Ishikawa (cell line): ENCODE data around the gene RIBC2.

Experiments
- CEBPB ChIP-seq: IDR thresholded peaks from 2 replicates; pipeline ENCODE4 v1.6.1; 2012
- CREB1 ChIP-seq: IDR thresholded peaks from 2 replicates; pipeline ENCODE4 v1.6.1; 2012; ENCODE audit warnings: low read depth
- EGR1 ChIP-seq: IDR thresholded peaks from 2 replicates; pipeline ENCODE4 v1.6.1; 2012
- EP300 ChIP-seq: IDR thresholded peaks from 2 replicates; pipeline ENCODE4 v1.6.1; 2012; ENCODE audit warnings: borderline replicate concordance
- FOXM1 ChIP-seq: IDR thresholded peaks from 2 replicates; pipeline ENCODE4 v1.6.1; 2012; ENCODE audit warnings: low read depth, borderline replicate concordance
- NFIC ChIP-seq: IDR thresholded peaks from 2 replicates; pipeline ENCODE4 v1.6.1; 2012
- RAD21 ChIP-seq: IDR thresholded peaks from 2 replicates; pipeline ENCODE4 v1.6.1; 2012; ENCODE audit warnings: low read depth
- TAF1 ChIP-seq: IDR thresholded peaks from 2 replicates; pipeline ENCODE4 v1.6.1; 2012; ENCODE audit warnings: low read depth, mild to moderate bottlenecking
- TCF12 ChIP-seq: IDR thresholded peaks from 2 replicates; pipeline ENCODE4 v1.6.1; 2012; ENCODE audit warnings: low read depth
- TEAD4 ChIP-seq: IDR thresholded peaks from 2 replicates; pipeline ENCODE4 v1.6.1; 2012
- YY1 ChIP-seq: IDR thresholded peaks from 2 replicates; pipeline ENCODE4 v1.6.1; 2012; ENCODE audit warnings: low read depth
- TF ChIP-seq, protein P1 (sequence below): IDR thresholded peaks from 2 replicates; pipeline ENCODE4 v1.6.1; 2012
- TF ChIP-seq, protein P2 (sequence below): IDR thresholded peaks from 2 replicates; pipeline ENCODE4 v1.6.1; 2012
- TF ChIP-seq, protein P3 (sequence below): IDR thresholded peaks from 2 replicates; pipeline ENCODE4 v1.6.1; 2012; ENCODE audit warnings: low read depth, mild to moderate bottlenecking

RIBC2 gene, protein sequence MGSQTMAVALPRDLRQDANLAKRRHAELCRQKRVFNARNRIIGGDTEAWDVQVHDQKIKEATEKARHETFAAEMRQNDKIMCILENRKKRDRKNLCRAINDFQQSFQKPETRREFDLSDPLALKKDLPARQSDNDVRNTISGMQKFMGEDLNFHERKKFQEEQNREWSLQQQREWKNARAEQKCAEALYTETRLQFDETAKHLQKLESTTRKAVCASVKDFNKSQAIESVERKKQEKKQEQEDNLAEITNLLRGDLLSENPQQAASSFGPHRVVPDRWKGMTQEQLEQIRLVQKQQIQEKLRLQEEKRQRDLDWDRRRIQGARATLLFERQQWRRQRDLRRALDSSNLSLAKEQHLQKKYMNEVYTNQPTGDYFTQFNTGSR

DNA sequence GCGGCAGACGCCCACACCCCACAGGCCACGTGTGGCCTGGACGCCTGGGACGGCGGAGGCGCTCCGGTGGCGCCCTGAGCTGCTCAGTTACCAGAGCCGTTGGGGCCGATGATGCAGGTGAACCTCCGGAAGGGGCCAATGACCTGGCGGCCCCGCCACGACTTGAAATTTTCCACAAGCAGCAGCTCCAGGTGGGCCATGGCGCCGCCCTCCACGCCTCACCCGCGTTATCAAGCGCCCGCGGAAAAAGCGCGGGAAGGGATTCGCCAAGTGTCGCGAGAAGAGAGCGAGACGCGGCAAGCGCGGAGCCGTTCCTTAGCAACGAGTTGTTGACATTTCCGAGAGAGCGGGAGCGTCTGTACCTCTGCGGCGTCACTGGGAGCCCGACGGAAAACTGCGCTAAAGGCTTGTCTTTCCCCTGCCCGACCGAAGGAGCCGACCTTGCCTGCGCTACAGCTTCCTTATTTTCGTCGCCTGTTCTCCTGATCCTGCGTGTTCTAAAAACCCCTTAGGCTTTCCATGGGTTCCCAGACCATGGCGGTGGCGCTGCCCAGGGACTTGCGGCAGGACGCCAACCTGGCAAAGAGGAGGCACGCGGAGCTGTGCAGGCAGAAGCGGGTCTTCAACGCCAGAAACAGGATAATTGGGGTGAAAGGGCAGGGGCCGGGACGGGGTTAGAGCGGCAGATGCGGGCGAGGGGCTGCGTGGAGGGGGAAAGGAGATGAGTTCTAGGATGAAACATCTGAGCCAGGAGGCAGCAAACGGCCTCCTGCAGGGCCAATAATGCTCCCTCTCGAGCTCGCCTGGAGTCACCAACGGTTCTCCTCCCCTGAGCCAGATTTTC, at the start of gene RIBC2, which contains the start of gene SMC1B:
Gene RIBC2, plus strand, starts transcription at position 326 of the 844 bp plus-strand sequence. Its CDS starts 194 bp downstream, at position 520.
Gene SMC1B, minus strand, starts transcription at position 232 of the 844 bp plus-strand sequence. Its CDS starts 32 bp downstream, at position 200.
- peak; percentile 79 for TF ChIP-seq TCF12
- no peak for TF ChIP-seq CEBPB
- peak; percentile 28; the same call in 1 of the 2 replicates for TF ChIP-seq EGR1
- TF ChIP-seq EP300, result peak; percentile 55; the same call in 1 of the 2 replicates
- 0 out of 2 replicates have a peak, but pooled peaks have one; percentile 36 for TF ChIP-seq NFIC
- 0 out of 2 replicates have a peak, but pooled peaks have one; percentile 42 for TF ChIP-seq YY1
- TF ChIP-seq, protein P1, sequence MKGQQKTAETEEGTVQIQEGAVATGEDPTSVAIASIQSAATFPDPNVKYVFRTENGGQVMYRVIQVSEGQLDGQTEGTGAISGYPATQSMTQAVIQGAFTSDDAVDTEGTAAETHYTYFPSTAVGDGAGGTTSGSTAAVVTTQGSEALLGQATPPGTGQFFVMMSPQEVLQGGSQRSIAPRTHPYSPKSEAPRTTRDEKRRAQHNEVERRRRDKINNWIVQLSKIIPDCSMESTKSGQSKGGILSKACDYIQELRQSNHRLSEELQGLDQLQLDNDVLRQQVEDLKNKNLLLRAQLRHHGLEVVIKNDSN, result 0 out of 2 replicates have a peak, but pooled peaks have one; percentile 1
- TF ChIP-seq RAD21, result no peak
- peak; percentile 32; the same call in 1 of the 2 replicates for TF ChIP-seq TAF1
- TF ChIP-seq CREB1, result no peak
- TF ChIP-seq, protein P2, sequence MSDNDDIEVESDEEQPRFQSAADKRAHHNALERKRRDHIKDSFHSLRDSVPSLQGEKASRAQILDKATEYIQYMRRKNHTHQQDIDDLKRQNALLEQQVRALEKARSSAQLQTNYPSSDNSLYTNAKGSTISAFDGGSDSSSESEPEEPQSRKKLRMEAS, result peak; percentile 99

DNA sequence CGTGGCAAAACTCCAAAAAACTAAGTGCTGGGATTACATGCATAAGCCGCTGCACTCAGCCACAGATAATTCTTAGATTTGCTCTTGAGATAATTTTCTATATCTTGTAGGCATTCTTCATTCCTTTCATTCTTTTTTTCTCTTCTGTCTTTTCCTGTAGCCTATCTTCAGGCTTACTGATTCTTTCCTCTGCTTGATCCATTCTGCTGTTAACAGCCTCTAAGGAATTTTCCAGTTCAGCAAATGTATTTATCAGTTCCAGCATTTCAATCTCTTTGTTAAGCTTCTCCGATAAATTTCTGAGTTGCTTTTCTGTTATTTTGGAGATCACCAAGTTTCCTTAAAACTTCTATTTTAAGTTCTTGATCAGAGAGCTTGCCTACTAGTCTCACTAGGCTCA, 46.8 kb upstream of the RIBC2 start:
- no peak for TF ChIP-seq NFIC
- TF ChIP-seq TCF12, result no peak
- TF ChIP-seq, protein P3, sequence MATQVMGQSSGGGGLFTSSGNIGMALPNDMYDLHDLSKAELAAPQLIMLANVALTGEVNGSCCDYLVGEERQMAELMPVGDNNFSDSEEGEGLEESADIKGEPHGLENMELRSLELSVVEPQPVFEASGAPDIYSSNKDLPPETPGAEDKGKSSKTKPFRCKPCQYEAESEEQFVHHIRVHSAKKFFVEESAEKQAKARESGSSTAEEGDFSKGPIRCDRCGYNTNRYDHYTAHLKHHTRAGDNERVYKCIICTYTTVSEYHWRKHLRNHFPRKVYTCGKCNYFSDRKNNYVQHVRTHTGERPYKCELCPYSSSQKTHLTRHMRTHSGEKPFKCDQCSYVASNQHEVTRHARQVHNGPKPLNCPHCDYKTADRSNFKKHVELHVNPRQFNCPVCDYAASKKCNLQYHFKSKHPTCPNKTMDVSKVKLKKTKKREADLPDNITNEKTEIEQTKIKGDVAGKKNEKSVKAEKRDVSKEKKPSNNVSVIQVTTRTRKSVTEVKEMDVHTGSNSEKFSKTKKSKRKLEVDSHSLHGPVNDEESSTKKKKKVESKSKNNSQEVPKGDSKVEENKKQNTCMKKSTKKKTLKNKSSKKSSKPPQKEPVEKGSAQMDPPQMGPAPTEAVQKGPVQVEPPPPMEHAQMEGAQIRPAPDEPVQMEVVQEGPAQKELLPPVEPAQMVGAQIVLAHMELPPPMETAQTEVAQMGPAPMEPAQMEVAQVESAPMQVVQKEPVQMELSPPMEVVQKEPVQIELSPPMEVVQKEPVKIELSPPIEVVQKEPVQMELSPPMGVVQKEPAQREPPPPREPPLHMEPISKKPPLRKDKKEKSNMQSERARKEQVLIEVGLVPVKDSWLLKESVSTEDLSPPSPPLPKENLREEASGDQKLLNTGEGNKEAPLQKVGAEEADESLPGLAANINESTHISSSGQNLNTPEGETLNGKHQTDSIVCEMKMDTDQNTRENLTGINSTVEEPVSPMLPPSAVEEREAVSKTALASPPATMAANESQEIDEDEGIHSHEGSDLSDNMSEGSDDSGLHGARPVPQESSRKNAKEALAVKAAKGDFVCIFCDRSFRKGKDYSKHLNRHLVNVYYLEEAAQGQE, result no peak
- no peak for TF ChIP-seq TAF1

DNA sequence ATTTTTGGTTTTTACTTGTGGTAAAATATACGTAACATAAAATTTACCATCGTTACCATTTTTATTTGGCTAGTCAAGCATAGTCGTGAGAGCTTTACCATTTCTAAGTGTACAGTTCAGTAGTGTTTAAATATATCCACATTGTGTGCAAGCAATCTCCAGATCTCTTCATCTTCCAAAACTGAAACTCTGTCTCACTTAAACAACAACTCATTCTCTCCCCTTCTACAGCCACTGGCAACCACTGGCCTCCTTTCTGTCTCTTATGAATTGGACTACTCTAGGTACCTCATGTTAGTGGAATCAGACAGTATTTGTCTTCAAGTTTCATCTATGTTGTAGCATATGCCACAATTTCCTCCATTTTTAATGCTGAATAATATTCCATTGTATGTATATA, 37.5 kb upstream of the RIBC2 start:
- no peak for TF ChIP-seq NFIC
- no peak for TF ChIP-seq FOXM1
- no peak for TF ChIP-seq TEAD4
- TF ChIP-seq, protein P3, result no peak

DNA sequence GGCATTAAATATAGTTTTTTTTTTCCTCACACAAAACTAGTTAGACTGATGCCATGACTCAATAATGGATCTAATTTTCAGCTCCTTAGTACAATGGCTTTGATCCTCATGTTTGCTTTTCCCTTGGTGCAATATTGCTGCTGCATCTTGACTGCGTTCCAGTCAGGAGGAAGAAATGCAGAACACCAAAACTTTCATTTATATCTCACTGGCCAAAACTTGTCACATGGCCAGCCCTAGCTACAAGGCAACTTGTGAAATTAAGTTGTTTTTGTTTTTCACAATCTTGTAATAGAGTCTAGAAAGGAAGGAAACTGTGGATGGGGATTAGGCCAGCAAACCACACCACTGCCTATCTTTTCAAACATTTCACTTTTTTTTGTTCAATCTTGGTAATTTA, 36.8 kb upstream of the RIBC2 start:
- TF ChIP-seq, protein P1, result no peak
- TF ChIP-seq CREB1, result no peak
- TF ChIP-seq, protein P3, result no peak
- TF ChIP-seq, protein P2, result no peak

DNA sequence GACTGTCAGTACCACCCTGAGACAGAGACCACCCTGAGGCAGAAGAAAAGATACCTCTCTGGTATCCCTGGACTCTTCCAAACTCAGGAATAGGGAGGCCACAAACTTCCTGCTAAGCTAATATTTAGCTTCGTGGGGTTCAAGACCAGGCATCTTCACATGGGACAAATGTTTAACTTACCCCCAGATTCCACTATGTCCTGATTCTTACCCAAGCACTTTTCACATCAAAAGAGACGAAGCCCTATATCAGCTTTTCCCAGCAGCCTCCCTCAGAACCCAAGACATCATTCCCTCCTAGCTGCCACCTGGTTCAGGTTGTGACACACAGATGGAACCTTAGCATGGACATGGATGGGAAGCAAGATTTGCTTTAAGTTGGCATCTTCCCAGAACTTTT, 32.1 kb upstream of the RIBC2 start:
- TF ChIP-seq, protein P1, result no peak
- no peak for TF ChIP-seq EP300
- TF ChIP-seq NFIC, result no peak
- no peak for TF ChIP-seq FOXM1
- TF ChIP-seq TEAD4, result no peak
